Heart left ventricle (tissue), 16 donors: ENCODE measurements around the gene CDC20. TPM values are rescaled to one million over a fixed set of nuclear protein-coding genes. Genes with fewer than 3 reads are reported as not detected.

Experiments used
- ATAC-seq, 4 donors: fragments of 200-7000 bp; cut with Tn5 transposase; one replicate each; pipeline ENCODE4 v1.9.1; 2020 to 2022; ENCODE audit warnings: moderate library complexity in 4 of 4, mild to moderate bottlenecking in 3 of 4, moderate number of reproducible peaks in 1 of 4
- DNase-seq, 5 donors: peaks; one replicate each; pipeline ENCODE4 v3.0.0-alpha.2; 2020
- H3K27ac ChIP-seq, 12 donors: fragments of 200-600 bp; sonication (generic) in 4 of 12; one replicate each; pipeline versions ENCODE4 v1.5.0 to v1.8.0; 2016 to 2022; ENCODE audit warnings: mild to moderate bottlenecking in 2 of 12
- H3K27me3 ChIP-seq, 9 donors: fragments of 200-600 bp; sonication (generic) in 2 of 9; one replicate each; pipeline versions ENCODE4 v1.5.1 to v1.8.0; 2016 to 2022; ENCODE audit warnings: mild to moderate bottlenecking in 3 of 9
- H3K36me3 ChIP-seq, 9 donors: fragments of 200-600 bp; sonication (generic) in 2 of 9; one replicate each; pipeline versions ENCODE4 v1.5.0 to v1.8.0; 2018 to 2022; ENCODE audit warnings: mild to moderate bottlenecking in 2 of 9
- H3K4me1 ChIP-seq, 12 donors: fragments of 200-600 bp; sonication (generic) in 4 of 12; one replicate each; pipeline versions ENCODE4 v1.5.0 to v1.8.0; 2016 to 2022; ENCODE audit warnings: mild to moderate bottlenecking in 3 of 12
- H3K4me3 ChIP-seq, 12 donors: fragments of 200-600 bp; sonication (generic) in 4 of 12; one replicate each; pipeline versions ENCODE4 v1.5.0 to v1.8.0; 2017 to 2022; ENCODE audit warnings: mild to moderate bottlenecking in 9 of 12, moderate library complexity in 4 of 12
- H3K9me3 ChIP-seq, 12 donors: fragments of 200-600 bp; sonication (generic) in 4 of 12; one replicate each; pipeline versions ENCODE4 v1.5.0 to v1.8.0; 2016 to 2022; ENCODE audit warnings: mild to moderate bottlenecking in 1 of 12
- POLR2A ChIP-seq, 2 donors: fragments of 450-650 bp; IDR thresholded peaks; one replicate each; pipeline ENCODE4 v1.6.1; 2017; ENCODE audit warnings: antibody characterized with exemption in 2 of 2, mild to moderate bottlenecking in 2 of 2, moderate library complexity in 2 of 2
- WGBS, 4 donors: extraction: QIAGEN DNeasy Blood & Tissue Kit in 2 of 4; methylation state at CpG; one replicate each; pipeline versions ENCODE4 v1.1.5 to v1.1.7; 2013 to 2018; 5-methylcytosine and 5-hydroxymethylcytosine counted together
- intact Hi-C, 10 donors: fragments of 100-400 bp; cut with DNase I; formaldehyde crosslinking; loops; one replicate each; pipeline versions ENCODE4 v1.11.1 to v1.14.2; 2022
- long read RNA-seq, 3 donors: library from polyadenylated mRNA; unstranded; transcript quantifications; one replicate each; pipeline ENCODE4 v2.0.0, GENCODE V29; 2020 to 2021
- polyA plus RNA-seq, 2 donors: library from polyadenylated mRNA; stranded (reverse); fragments of 200-250 nt; gene quantifications; one replicate each; pipeline ENCODE4 v1.2.3, GENCODE V29; 2013
- total RNA-seq, 9 donors: library from RNA; depleted of rRNA in 2 of 9; stranded (reverse); fragments of >200 nt in 2 of 9; fragmentation: NEBNext Ultra II Directional in 3 of 9; extraction: Animal tissue kit (Norgen Biotek cat#: 25700) in 3 of 9; gene quantifications; one replicate each; pipeline versions ENCODE4 v1.1.0 to v1.2.4, GENCODE V29; 2016 to 2023
- TF ChIP-seq, protein P1 (sequence below), 12 donors: fragments of 200-600 bp; sonication (generic) in 4 of 12; IDR thresholded peaks; one replicate each; pipeline versions ENCODE4 v1.5.0 to v1.8.0; 2018 to 2022; ENCODE audit warnings: antibody characterized with exemption in 12 of 12, mild to moderate bottlenecking in 5 of 12
- donor health status: ischemic (EF 13 %, LVEDD 7.1; RV severe dilation, severe dysfunction).
- donor health status: healthy with polysubstance abuse.
- donor health status: DM: no; HTN: yes; CAD: no.
- donor health status: DM: no; HTN: no; CAD: no.
- donor health status: ischemic (EF 25% LVEDD 6.9; RV normal size, moderate dysfunction).
- donor health status: ischemic (EF 25% LVEDD 5.7; RV mildly dilated, moderate dysfunction).
- donor health status: healthy.
- donor health status: DM: yes; HTN: yes; CAD: no.
- donor health status: ischemic (EF 35%, LVEDD 5.7; RV mildly dilated, moderate dysfunction).
- donor health status: nonischemic (EF 11% LVEDD 7.7; RV severe dilation, severe dysfunction).
- donor health status: DM: yes; HTN: yes; CAD: no.
- donor health status: PGD.
- donor health status: ischemic (EF 29% LVEDD 5.4; RV normal size, mild dysfunction).
- donor health status: nonischemic (EF 23%, LVEDD 6.1; RV moderate dilation, normal function).

CDC20 gene
- 10 to 100 TPM in 1 of 9 donors, 1 to 10 TPM in 5, under 1 TPM in 3; 0.45 to 16.9 (median 1.5) TPM for total RNA-seq
- polyA plus RNA-seq: under 1 TPM; 0.38 to 0.49 TPM
- long read RNA-seq, donor 1, partial matches to known transcripts: 0 of 1 reads
- long read RNA-seq, donor 1, other reads (novel, unspliced or antisense): 0 of 1 reads
- long read RNA-seq, donor 2, partial matches to known transcripts: 0 of 2 reads
- long read RNA-seq, donor 2, other reads (novel, unspliced or antisense): 0 of 2 reads
- long read RNA-seq, donor 3, partial matches to known transcripts: 0 of 3 reads
- long read RNA-seq, donor 3, other reads (novel, unspliced or antisense): 1 of 3 reads

DNA sequence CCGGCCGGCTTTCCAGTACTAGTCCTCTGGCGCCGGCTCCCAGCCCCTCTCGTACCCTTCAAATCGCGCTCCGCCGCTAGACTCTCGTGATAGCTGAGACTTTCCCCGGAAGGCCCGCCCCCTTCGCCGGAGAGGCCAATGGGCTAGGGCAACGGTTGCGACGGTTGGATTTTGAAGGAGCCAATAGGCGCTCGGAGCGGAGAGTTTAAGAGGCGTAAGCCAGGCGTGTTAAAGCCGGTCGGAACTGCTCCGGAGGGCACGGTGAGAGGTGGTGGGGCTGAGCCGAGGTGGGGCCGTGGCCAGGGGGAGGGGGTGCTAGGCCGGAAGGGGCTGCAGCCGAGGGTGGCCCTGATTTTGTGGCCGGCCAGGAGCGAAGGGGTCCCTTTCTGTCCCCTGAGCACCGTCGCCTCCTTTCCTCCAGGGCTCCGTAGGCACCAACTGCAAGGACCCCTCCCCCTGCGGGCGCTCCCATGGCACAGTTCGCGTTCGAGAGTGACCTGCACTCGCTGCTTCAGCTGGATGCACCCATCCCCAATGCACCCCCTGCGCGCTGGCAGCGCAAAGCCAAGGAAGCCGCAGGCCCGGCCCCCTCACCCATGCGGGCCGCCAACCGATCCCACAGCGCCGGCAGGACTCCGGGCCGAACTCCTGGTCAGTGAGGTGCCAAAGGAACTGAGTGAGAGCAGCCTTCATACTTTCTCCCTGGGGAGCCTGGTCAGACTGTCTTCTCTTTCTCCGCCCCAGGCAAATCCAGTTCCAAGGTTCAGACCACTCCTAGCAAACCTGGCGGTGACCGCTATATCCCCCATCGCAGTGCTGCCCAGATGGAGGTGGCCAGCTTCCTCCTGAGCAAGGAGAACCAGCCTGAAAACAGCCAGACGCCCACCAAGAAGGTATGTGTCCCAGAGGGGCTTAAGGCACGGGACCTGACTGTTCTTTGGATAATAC is at the start of gene CDC20:
CDC20 (plus strand) TSS at position 236 of the 948 bp plus-strand sequence; CDS start at position 471, 235 bp downstream.
- intact Hi-C loops: loop anchor here in 5 of 10 donors (1.0 to 5.0 kb wide), 4 partner anchors 9 to 122 kb away; partner anchors contain the start of gene ELOVL1 (in 1 of the 5)
- TF ChIP-seq POLR2A (IDR thresholded peaks at IDR 0.05): no peak
- TF ChIP-seq, protein P1, sequence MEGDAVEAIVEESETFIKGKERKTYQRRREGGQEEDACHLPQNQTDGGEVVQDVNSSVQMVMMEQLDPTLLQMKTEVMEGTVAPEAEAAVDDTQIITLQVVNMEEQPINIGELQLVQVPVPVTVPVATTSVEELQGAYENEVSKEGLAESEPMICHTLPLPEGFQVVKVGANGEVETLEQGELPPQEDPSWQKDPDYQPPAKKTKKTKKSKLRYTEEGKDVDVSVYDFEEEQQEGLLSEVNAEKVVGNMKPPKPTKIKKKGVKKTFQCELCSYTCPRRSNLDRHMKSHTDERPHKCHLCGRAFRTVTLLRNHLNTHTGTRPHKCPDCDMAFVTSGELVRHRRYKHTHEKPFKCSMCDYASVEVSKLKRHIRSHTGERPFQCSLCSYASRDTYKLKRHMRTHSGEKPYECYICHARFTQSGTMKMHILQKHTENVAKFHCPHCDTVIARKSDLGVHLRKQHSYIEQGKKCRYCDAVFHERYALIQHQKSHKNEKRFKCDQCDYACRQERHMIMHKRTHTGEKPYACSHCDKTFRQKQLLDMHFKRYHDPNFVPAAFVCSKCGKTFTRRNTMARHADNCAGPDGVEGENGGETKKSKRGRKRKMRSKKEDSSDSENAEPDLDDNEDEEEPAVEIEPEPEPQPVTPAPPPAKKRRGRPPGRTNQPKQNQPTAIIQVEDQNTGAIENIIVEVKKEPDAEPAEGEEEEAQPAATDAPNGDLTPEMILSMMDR (IDR thresholded peaks at IDR 0.05): no peak
- DNase-seq (peak; percentile 98 to 99 (median 99)), ATAC-seq (peak; percentile 98 to 100 (median 99))
- Histone ChIP-seq H3K4me1 (peaks cover 0 to 21% (median 11%) of the 10 kb centered on the region in 12 donors), H3K36me3 (peaks cover under 1 to 36% (median 32%) of the 10 kb centered on the region in 9 donors), H3K27ac (peak within 1 kb of the TSS; percentile 85 to 98 (median 94)), H3K4me3 (peak within 1 kb of the TSS; percentile 38 to 92 (median 70)), H3K27me3 (no peaks in the 10 kb centered on the region), H3K9me3 (no peaks in the 10 kb centered on the region)
- 2 to 3% (median 3%) methylated on average over 44 to 59 of the region's 59 CpGs for WGBS, 4 donors

DNA sequence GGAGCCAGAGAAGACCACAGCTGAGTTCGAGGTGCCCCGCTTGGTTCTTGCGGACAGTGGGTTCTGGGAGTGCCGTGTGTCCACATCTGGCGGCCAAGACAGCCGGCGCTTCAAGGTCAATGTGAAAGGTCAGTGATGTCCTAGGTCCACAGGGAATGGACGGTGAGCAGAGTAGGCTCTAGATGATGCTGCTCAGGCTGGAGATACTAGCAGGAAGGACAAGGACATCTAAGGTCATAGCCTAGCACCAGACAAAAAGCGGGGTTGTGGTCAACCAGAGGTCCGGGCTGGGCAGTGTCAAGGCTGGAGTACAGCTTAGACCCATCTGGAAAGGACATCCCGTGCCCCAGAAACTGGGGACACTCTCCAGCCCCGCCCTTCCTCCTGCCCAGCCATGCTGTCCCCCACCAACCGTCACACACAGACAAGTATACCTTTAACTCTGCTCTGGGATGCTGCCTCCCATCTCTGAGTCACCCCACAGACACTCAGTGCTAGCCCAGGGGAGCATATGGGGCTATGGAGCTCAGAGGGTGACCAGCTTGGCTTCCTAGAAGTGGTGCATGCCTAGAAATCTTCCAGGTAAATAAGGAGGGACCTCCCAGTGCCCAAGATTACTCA is 49.3 kb upstream of the CDC20 start:
- Histone ChIP-seq H3K4me3 (no peak overlapping the region), H3K36me3 (peaks cover 0 to 82% (median 9%) of the 10 kb centered on the region in 9 donors), H3K4me1 (peaks cover 0 to 27% (median under 1%) of the 10 kb centered on the region in 12 donors), H3K9me3 (no peaks in the 10 kb centered on the region), H3K27me3 (no peaks in the 10 kb centered on the region), H3K27ac (no peak overlapping the region)
- ATAC-seq (no peak), DNase-seq (no peak)
- TF ChIP-seq, protein P1 (IDR thresholded peaks at IDR 0.05): no peak
- no peak for TF ChIP-seq POLR2A (IDR thresholded peaks at IDR 0.05)
- WGBS, 4 donors: 85 to 91% (median 88%) methylated on average over 7 to 13 of the region's 13 CpGs
- intact Hi-C loops: no loop called here

DNA sequence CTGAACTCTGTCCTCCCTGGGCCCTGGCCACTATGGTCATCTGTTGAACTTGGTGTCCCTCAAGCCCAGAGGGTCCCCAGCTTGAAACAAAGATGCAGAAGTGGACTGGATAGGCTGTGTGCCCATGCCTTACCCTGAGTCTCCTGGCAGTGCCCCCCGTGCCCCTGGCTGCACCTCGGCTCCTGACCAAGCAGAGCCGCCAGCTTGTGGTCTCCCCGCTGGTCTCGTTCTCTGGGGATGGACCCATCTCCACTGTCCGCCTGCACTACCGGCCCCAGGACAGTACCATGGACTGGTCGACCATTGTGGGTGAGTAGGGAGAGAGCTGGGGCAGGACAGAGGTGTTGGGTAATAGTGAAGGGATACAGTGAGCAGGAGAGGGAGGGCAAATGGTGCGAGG is 47.3 kb upstream of the CDC20 start:
- DNase-seq: no peak
- peaks cover 0 to 76% (median 9%) of the 10 kb centered on the region in 9 donors for H3K36me3 ChIP-seq
- no peaks in the 10 kb centered on the region for H3K9me3 ChIP-seq
- no peak overlapping the region for H3K27ac ChIP-seq
- no peaks in the 10 kb centered on the region for H3K27me3 ChIP-seq
- peaks cover 0 to 13% (median 0%) of the 10 kb centered on the region in 12 donors for H3K4me1 ChIP-seq
- intact Hi-C loops: no loop called here
- no peak overlapping the region for H3K4me3 ChIP-seq
- ATAC-seq: no peak
- WGBS, 4 donors: 92 to 98% (median 95%) methylated on average over 9 of the region's 9 CpGs
- TF ChIP-seq POLR2A (IDR thresholded peaks at IDR 0.05): no peak
- TF ChIP-seq, protein P1 (IDR thresholded peaks at IDR 0.05): no peak
